Measurements from ENCODE around the gene UQCR10.

Gene UQCR10

GRCh38 chr22:29769723-29770321 lies 2.7 kb downstream of the UQCR10 start:
- Histone ChIP-seq H3K36me3 (ENCODE audit: insufficient read depth, low read depth, low read length) (peaks cover 16% of the 10 kb centered on the region), H3K4me3 (ENCODE audit: low read length) (no peak overlapping the region), H3K27ac (ENCODE audit: low read length) (no peak overlapping the region), H3K9ac (ENCODE audit: low read depth, low read length) (no peak overlapping the region), H3K9me3 (ENCODE audit: insufficient read depth, low read depth, low read length) (no peaks in the 10 kb centered on the region), H3K4me1 (ENCODE audit: insufficient read depth, low read length) (peaks cover 5% of the 10 kb centered on the region; the same call in 1 of the 2 replicates), H3K27me3 (ENCODE audit: insufficient read depth, low read length) (no peaks in the 10 kb centered on the region)

- Histone ChIP-seq H3K36me3 (ENCODE audit: insufficient read depth, low read depth, low read length) (peaks cover 16% of the 10 kb centered on the region), H3K27me3 (ENCODE audit: insufficient read depth, low read length) (no peaks in the 10 kb centered on the region), H3K9ac (ENCODE audit: low read depth, low read length) (no peak overlapping the region), H3K4me1 (ENCODE audit: insufficient read depth, low read length) (peaks cover 5% of the 10 kb centered on the region; the same call in 1 of the 2 replicates), H3K9me3 (ENCODE audit: insufficient read depth, low read depth, low read length) (no peaks in the 10 kb centered on the region), H3K4me3 (ENCODE audit: low read length) (no peak overlapping the region), H3K27ac (ENCODE audit: low read length) (no peak overlapping the region)
Measured at GRCh38 chr22:29772170-29772641, 5.0 kb downstream of the UQCR10 start.

- Histone ChIP-seq H3K4me3 (ENCODE audit: low read length) (no peak overlapping the region), H3K9ac (ENCODE audit: low read depth, low read length) (no peak overlapping the region), H3K9me3 (ENCODE audit: insufficient read depth, low read depth, low read length) (no peaks in the 10 kb centered on the region), H3K4me1 (ENCODE audit: insufficient read depth, low read length) (peaks cover 1% of the 10 kb centered on the region; the same call in 1 of the 2 replicates), H3K27ac (ENCODE audit: low read length) (no peak overlapping the region), H3K27me3 (ENCODE audit: insufficient read depth, low read length) (no peaks in the 10 kb centered on the region), H3K36me3 (ENCODE audit: insufficient read depth, low read depth, low read length) (peaks cover 16% of the 10 kb centered on the region)
Measured at GRCh38 chr22:29773233-29773632, 6.1 kb downstream of the UQCR10 start.

- Histone ChIP-seq H3K27me3 (ENCODE audit: insufficient read depth, low read length) (no peaks in the 10 kb centered on the region), H3K4me1 (ENCODE audit: insufficient read depth, low read length) (no peaks in the 10 kb centered on the region; the same call in 1 of the 2 replicates), H3K4me3 (ENCODE audit: low read length) (no peak overlapping the region), H3K27ac (ENCODE audit: low read length) (no peak overlapping the region), H3K9ac (ENCODE audit: low read depth, low read length) (no peak overlapping the region), H3K9me3 (ENCODE audit: insufficient read depth, low read depth, low read length) (no peaks in the 10 kb centered on the region), H3K36me3 (ENCODE audit: insufficient read depth, low read depth, low read length) (no peaks in the 10 kb centered on the region)
Measured at GRCh38 chr22:29780220-29780619, 13.1 kb downstream of the UQCR10 start.

- Histone ChIP-seq H3K9ac (ENCODE audit: low read depth, low read length) (no peak overlapping the region), H3K4me3 (ENCODE audit: low read length) (no peak overlapping the region), H3K36me3 (ENCODE audit: insufficient read depth, low read depth, low read length) (no peaks in the 10 kb centered on the region)
Measured at GRCh38 chr22:29780748-29781676, 13.8 kb downstream of the UQCR10 start.

GRCh38 chr22:29782061-29782845 lies 15.1 kb downstream of the UQCR10 start:
- Histone ChIP-seq H3K27ac (ENCODE audit: low read length) (no peak overlapping the region), H3K9me3 (ENCODE audit: insufficient read depth, low read depth, low read length) (no peaks in the 10 kb centered on the region), H3K36me3 (ENCODE audit: insufficient read depth, low read depth, low read length) (no peaks in the 10 kb centered on the region), H3K4me1 (ENCODE audit: insufficient read depth, low read length) (peaks cover 6% of the 10 kb centered on the region), H3K9ac (ENCODE audit: low read depth, low read length) (no peak overlapping the region), H3K27me3 (ENCODE audit: insufficient read depth, low read length) (no peaks in the 10 kb centered on the region), H3K4me3 (ENCODE audit: low read length) (no peak overlapping the region)

More at GRCh38 chr22:29780748-29781676, 13.8 kb downstream of the UQCR10 start:
- Histone ChIP-seq H3K9me3 (ENCODE audit: insufficient read depth, low read depth, low read length) (no peaks in the 10 kb centered on the region), H3K4me1 (ENCODE audit: insufficient read depth, low read length) (peaks cover 4% of the 10 kb centered on the region), H3K27me3 (ENCODE audit: insufficient read depth, low read length) (no peaks in the 10 kb centered on the region), H3K27ac (ENCODE audit: low read length) (no peak overlapping the region)

GRCh38 chr22:29784451-29785361 lies 17.5 kb downstream of the UQCR10 start:
- H3K27ac ChIP-seq (ENCODE audit: low read length), result no peak overlapping the region
- H3K36me3 ChIP-seq (ENCODE audit: insufficient read depth, low read depth, low read length), result peaks cover 18% of the 10 kb centered on the region
- H3K9ac ChIP-seq (ENCODE audit: low read depth, low read length), result no peak overlapping the region
- H3K9me3 ChIP-seq (ENCODE audit: insufficient read depth, low read depth, low read length), result no peaks in the 10 kb centered on the region
- H3K4me1 ChIP-seq (ENCODE audit: insufficient read depth, low read length), result peaks cover 6% of the 10 kb centered on the region; the same call in 1 of the 2 replicates
- H3K4me3 ChIP-seq (ENCODE audit: low read length), result no peak overlapping the region
- no peaks in the 10 kb centered on the region for H3K27me3 ChIP-seq (ENCODE audit: insufficient read depth, low read length)

GRCh38 chr22:29786031-29786430 lies 18.9 kb downstream of the UQCR10 start:
- Histone ChIP-seq H3K9ac (ENCODE audit: low read depth, low read length) (no peak overlapping the region), H3K36me3 (ENCODE audit: insufficient read depth, low read depth, low read length) (peaks cover 30% of the 10 kb centered on the region), H3K4me3 (ENCODE audit: low read length) (no peak overlapping the region), H3K27me3 (ENCODE audit: insufficient read depth, low read length) (no peaks in the 10 kb centered on the region), H3K9me3 (ENCODE audit: insufficient read depth, low read depth, low read length) (no peaks in the 10 kb centered on the region), H3K4me1 (ENCODE audit: insufficient read depth, low read length) (peaks cover 6% of the 10 kb centered on the region; the same call in 1 of the 2 replicates), H3K27ac (ENCODE audit: low read length) (no peak overlapping the region)

GRCh38 chr22:29787371-29787980 lies 20.3 kb downstream of the UQCR10 start:
- peaks cover 6% of the 10 kb centered on the region; the same call in 1 of the 2 replicates for H3K4me1 ChIP-seq (ENCODE audit: insufficient read depth, low read length)
- H3K9ac ChIP-seq (ENCODE audit: low read depth, low read length), result no peak overlapping the region
- no peak overlapping the region for H3K27ac ChIP-seq (ENCODE audit: low read length)
- no peak overlapping the region for H3K4me3 ChIP-seq (ENCODE audit: low read length)
- no peaks in the 10 kb centered on the region for H3K27me3 ChIP-seq (ENCODE audit: insufficient read depth, low read length)
- H3K9me3 ChIP-seq (ENCODE audit: insufficient read depth, low read depth, low read length), result no peaks in the 10 kb centered on the region
- peaks cover 38% of the 10 kb centered on the region for H3K36me3 ChIP-seq (ENCODE audit: insufficient read depth, low read depth, low read length)
